Mucosa of stomach (tissue), 1 donor: Measurements from ENCODE around the gene POC1A.

Experiments used
- H3K27me3 ChIP-seq: one replicate; pipeline ENCODE4 v1.7.0; 2013; ENCODE audit warnings: mild to moderate bottlenecking, low read length; ENCODE audit not compliant: control insufficient read depth, insufficient read depth
- H3K36me3 ChIP-seq: one replicate; pipeline ENCODE4 v1.7.0; 2013; ENCODE audit warnings: low read length; ENCODE audit not compliant: control insufficient read depth, insufficient read depth
- H3K4me1 ChIP-seq: one replicate; pipeline ENCODE4 v1.7.0; 2013; ENCODE audit warnings: mild to moderate bottlenecking, low read length; ENCODE audit not compliant: control insufficient read depth, insufficient read depth
- H3K4me3 ChIP-seq: one replicate; pipeline ENCODE4 v1.7.0; 2013; ENCODE audit warnings: low read length
- H3K9ac ChIP-seq: one replicate; pipeline ENCODE4 v1.7.0; 2013; ENCODE audit warnings: mild to moderate bottlenecking, low read length, moderate library complexity
- H3K9me3 ChIP-seq: one replicate; pipeline ENCODE4 v1.7.0; 2013; ENCODE audit warnings: mild to moderate bottlenecking, low read length, moderate library complexity; ENCODE audit not compliant: control insufficient read depth
- donor health status: Pancreatic carcinoma.

Gene POC1A

GRCh38 chr3:52104684-52105640 lies 49.3 kb downstream of the POC1A start:
- no peaks in the 10 kb centered on the region for H3K27me3 ChIP-seq
- no peak overlapping the region for H3K4me3 ChIP-seq
- H3K4me1 ChIP-seq = peaks cover 6% of the 10 kb centered on the region
- no peak overlapping the region for H3K9ac ChIP-seq
- H3K9me3 ChIP-seq = no peaks in the 10 kb centered on the region
- no peaks in the 10 kb centered on the region for H3K36me3 ChIP-seq

- H3K9me3 ChIP-seq = no peaks in the 10 kb centered on the region
- no peaks in the 10 kb centered on the region for H3K27me3 ChIP-seq
- H3K36me3 ChIP-seq = no peaks in the 10 kb centered on the region
- H3K4me1 ChIP-seq = peaks cover 12% of the 10 kb centered on the region
- H3K4me3 ChIP-seq = no peak overlapping the region
- H3K9ac ChIP-seq = no peak overlapping the region
Measured at GRCh38 chr3:52102934-52103333, 51.3 kb downstream of the POC1A start.

- Histone ChIP-seq H3K9ac (no peak overlapping the region), H3K4me3 (no peak overlapping the region), H3K36me3 (no peaks in the 10 kb centered on the region), H3K4me1 (peaks cover 12% of the 10 kb centered on the region), H3K9me3 (no peaks in the 10 kb centered on the region), H3K27me3 (no peaks in the 10 kb centered on the region)
Measured at GRCh38 chr3:52099001-52099401, 55.2 kb downstream of the POC1A start.

GRCh38 chr3:52097851-52098507 lies 56.2 kb downstream of the POC1A start:
- Histone ChIP-seq H3K4me3 (no peak overlapping the region), H3K9me3 (no peaks in the 10 kb centered on the region), H3K4me1 (peaks cover 12% of the 10 kb centered on the region), H3K27me3 (no peaks in the 10 kb centered on the region), H3K9ac (no peak overlapping the region), H3K36me3 (no peaks in the 10 kb centered on the region)

GRCh38 chr3:52095990-52096775 lies 58.0 kb downstream of the POC1A start:
- Histone ChIP-seq H3K27me3 (no peaks in the 10 kb centered on the region), H3K9ac (no peak overlapping the region), H3K4me3 (no peak overlapping the region), H3K4me1 (peaks cover 12% of the 10 kb centered on the region), H3K9me3 (no peaks in the 10 kb centered on the region), H3K36me3 (no peaks in the 10 kb centered on the region)

- peaks cover 12% of the 10 kb centered on the region for H3K4me1 ChIP-seq
Measured at GRCh38 chr3:52094571-52095485, 59.4 kb downstream of the POC1A start.

GRCh38 chr3:52093756-52094545 lies 60.3 kb downstream of the POC1A start:
- Histone ChIP-seq H3K9ac (no peak overlapping the region), H3K36me3 (no peaks in the 10 kb centered on the region), H3K4me3 (no peak overlapping the region), H3K27me3 (no peaks in the 10 kb centered on the region), H3K4me1 (peaks cover 5% of the 10 kb centered on the region), H3K9me3 (no peaks in the 10 kb centered on the region)

More at GRCh38 chr3:52094571-52095485, 59.4 kb downstream of the POC1A start:
- Histone ChIP-seq H3K4me3 (no peak overlapping the region), H3K9ac (no peak overlapping the region), H3K27me3 (no peaks in the 10 kb centered on the region), H3K36me3 (no peaks in the 10 kb centered on the region), H3K9me3 (no peaks in the 10 kb centered on the region)

GRCh38 chr3:52092891-52093290 lies 61.3 kb downstream of the POC1A start:
- Histone ChIP-seq H3K4me1 (peaks cover 6% of the 10 kb centered on the region), H3K9ac (no peak overlapping the region), H3K9me3 (no peaks in the 10 kb centered on the region), H3K27me3 (no peaks in the 10 kb centered on the region), H3K36me3 (no peaks in the 10 kb centered on the region), H3K4me3 (no peak overlapping the region)

GRCh38 chr3:52092271-52092660 lies 62.0 kb downstream of the POC1A start:
- no peak overlapping the region for H3K9ac ChIP-seq

GRCh38 chr3:52091586-52092270 lies 62.5 kb downstream of the POC1A start:
- Histone ChIP-seq H3K9ac (no peak overlapping the region), H3K36me3 (no peaks in the 10 kb centered on the region), H3K9me3 (no peaks in the 10 kb centered on the region), H3K4me1 (peaks cover 6% of the 10 kb centered on the region), H3K27me3 (no peaks in the 10 kb centered on the region), H3K4me3 (no peak overlapping the region)

More at GRCh38 chr3:52092271-52092660, 62.0 kb downstream of the POC1A start:
- H3K4me3 ChIP-seq = no peak overlapping the region
- H3K9me3 ChIP-seq = no peaks in the 10 kb centered on the region
- peaks cover 6% of the 10 kb centered on the region for H3K4me1 ChIP-seq
- H3K27me3 ChIP-seq = no peaks in the 10 kb centered on the region
- H3K36me3 ChIP-seq = no peaks in the 10 kb centered on the region
